Erythroblast (primary cell): ENCODE results near the gene OR5K4.

Experiments used
- GATA1 ChIP-seq: IDR thresholded peaks from 2 replicates; pipeline ENCODE4 v1.6.1; 2011; ENCODE audit warnings: low read depth, mild to moderate bottlenecking, control low read depth, low read length, moderate library complexity
- POLR2A ChIP-seq: IDR thresholded peaks from 2 replicates; pipeline ENCODE4 v1.6.1; 2011; ENCODE audit warnings: mild to moderate bottlenecking, low read length

DNA sequence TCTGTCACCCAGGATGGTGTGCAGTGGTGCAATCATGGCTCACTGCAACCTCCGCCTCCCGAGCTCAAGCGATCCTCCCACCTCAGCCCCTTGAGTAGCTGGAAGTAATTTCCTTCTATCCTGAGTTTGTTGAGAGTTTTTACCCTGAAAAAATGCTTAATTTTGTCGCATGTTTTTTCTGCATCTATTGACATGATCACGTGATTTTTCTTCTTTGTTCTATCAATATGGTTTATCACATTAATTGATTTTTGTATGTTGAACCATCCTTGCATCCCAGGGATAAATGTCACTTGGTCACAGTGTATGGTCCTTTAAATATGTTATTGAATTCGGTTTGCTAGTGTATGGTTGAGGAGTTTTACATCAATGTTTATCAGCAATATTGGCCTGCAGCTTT is 11.9 kb upstream of the OR5K4 start:
- no peak for TF ChIP-seq POLR2A
- TF ChIP-seq GATA1, result no peak
